HepG2 (cell line): ENCODE data around the gene NDUFS2. TPM values are rescaled to one million over a fixed set of nuclear protein-coding genes. Genes with fewer than 3 reads are reported as not detected.

Experiments used
- ARID3A ChIP-seq: IDR thresholded peaks from 2 replicates; pipeline ENCODE4 v1.6.1; 2012; ENCODE audit warnings: low read depth, low read length, improper control_type of control experiment
- ATF2 ChIP-seq: sonication (generic); formaldehyde crosslinking; IDR thresholded peaks from 2 replicates; pipeline ENCODE4 v1.4.0; 2020; ENCODE audit warnings: missing genetic modification reagents
- DPF2 ChIP-seq: sonication (generic); formaldehyde crosslinking; IDR thresholded peaks from 2 replicates; pipeline ENCODE4 v1.4.0; 2020; ENCODE audit warnings: mild to moderate bottlenecking, low read depth, missing genetic modification reagents, borderline replicate concordance
- HNF4G ChIP-seq, 2 experiments: sonication (generic) in 1 of 2; formaldehyde crosslinking in 1 of 2; IDR thresholded peaks; 2 replicates each; pipeline versions ENCODE4 v1.4.0 to v1.6.1; 2011 to 2020; ENCODE audit warnings: borderline replicate concordance in 2 of 2, low read depth in 2 of 2, mild to moderate bottlenecking in 2 of 2, low read length in 1 of 2, missing genetic modification reagents in 1 of 2, moderate library complexity in 1 of 2
- IKZF1 ChIP-seq: fragments of 450-650 bp; IDR thresholded peaks from 2 replicates; pipeline ENCODE4 v1.7.1; 2016
- SIN3A ChIP-seq: IDR thresholded peaks from 2 replicates; pipeline ENCODE4 v1.6.1; 2011; ENCODE audit warnings: low read depth, mild to moderate bottlenecking, control low read depth, low read length, borderline replicate concordance
- SKIL ChIP-seq: sonication (generic); formaldehyde crosslinking; IDR thresholded peaks from 2 replicates; pipeline ENCODE4 v1.8.0; 2022; ENCODE audit warnings: missing genetic modification reagents, mild to moderate bottlenecking, moderate library complexity, borderline replicate concordance
- SOX13 ChIP-seq, 3 experiments: fragments of 450-650 bp in 1 of 3; sonication (generic) in 1 of 3; formaldehyde crosslinking in 1 of 3; IDR thresholded peaks in 2 of 3; conservative IDR thresholded peaks in 1 of 3; 2 replicates each; pipeline versions ENCODE4 v1.5.0 to v1.6.1; 2016 to 2020; ENCODE audit warnings: antibody characterized with exemption in 1 of 3, mild to moderate bottlenecking in 1 of 3, missing compliant biosample characterization in 1 of 3, missing genetic modification reagents in 1 of 3, moderate library complexity in 1 of 3
- SOX6 ChIP-seq, 2 experiments: fragments of 450-650 bp in 1 of 2; sonication (generic) in 1 of 2; formaldehyde crosslinking in 1 of 2; IDR thresholded peaks; 2 replicates each; pipeline versions ENCODE4 v1.4.0 to v1.6.1; 2017 to 2020; ENCODE audit warnings: antibody characterized with exemption in 1 of 2, mild to moderate bottlenecking in 1 of 2, missing genetic modification reagents in 1 of 2
- ZBTB3 ChIP-seq: sonication (generic); formaldehyde crosslinking; IDR thresholded peaks from 2 replicates; pipeline ENCODE4 v1.4.0; 2020; ENCODE audit warnings: low read depth, mild to moderate bottlenecking, moderate library complexity, missing genetic modification reagents, borderline replicate concordance
- ZBTB34 ChIP-seq: sonication (generic); formaldehyde crosslinking; IDR thresholded peaks from 2 replicates; pipeline ENCODE4 v1.8.0; 2022; ENCODE audit warnings: mild to moderate bottlenecking, missing genetic modification reagents
- ZMYM2 ChIP-seq: sonication (generic); formaldehyde crosslinking; IDR thresholded peaks from 2 replicates; pipeline ENCODE4 v1.8.0; 2022; ENCODE audit warnings: mild to moderate bottlenecking, missing genetic modification reagents
- ZMYM3 ChIP-seq: sonication (generic); formaldehyde crosslinking; IDR thresholded peaks from 2 replicates; pipeline ENCODE4 v1.5.1; 2020; ENCODE audit warnings: mild to moderate bottlenecking, missing genetic modification reagents
- ZMYM4 ChIP-seq: sonication (generic); formaldehyde crosslinking; IDR thresholded peaks from 2 replicates; pipeline ENCODE4 v1.8.1; 2023; ENCODE audit warnings: mild to moderate bottlenecking, missing genetic modification reagents
- ZNF362 ChIP-seq: sonication (generic); formaldehyde crosslinking; IDR thresholded peaks from 2 replicates; pipeline ENCODE4 v1.4.0; 2020; ENCODE audit warnings: missing genetic modification reagents, mild to moderate bottlenecking, borderline replicate concordance
- ZNF605 ChIP-seq: sonication (generic); formaldehyde crosslinking; IDR thresholded peaks from 2 replicates; pipeline ENCODE4 v1.8.0; 2022; ENCODE audit warnings: mild to moderate bottlenecking, missing genetic modification reagents
- ZNF761 ChIP-seq: sonication (generic); formaldehyde crosslinking; conservative IDR thresholded peaks from 2 replicates; pipeline ENCODE4 v1.4.0; 2020; ENCODE audit warnings: mild to moderate bottlenecking, missing genetic modification reagents
- polyA plus RNA-seq, 8 experiments: library from polyadenylated mRNA; depleted of rRNA in 3 of 8; stranded (reverse) in 7 of 8; unstranded in 1 of 8; fragments of >200 nt; fragmentation: Illumina TruSeq in 4 of 8; extraction: Trizol in 4 of 8; gene quantifications; 2 replicates each; pipeline versions ENCODE4 v1.2.1 to v1.2.3, GENCODE V29; 2011 to 2016; ENCODE audit warnings: low read depth in 4 of 8, missing spikeins in 1 of 8, mixed read lengths in 1 of 8; ENCODE audit not compliant: insufficient read depth in 1 of 8
- total RNA-seq, 5 experiments: library from RNA; depleted of rRNA; stranded (reverse); fragments of >200 nt; fragmentation: Illumina TruSeq; extraction: Trizol; gene quantifications; 2 replicates each; pipeline ENCODE4 v1.2.3, GENCODE V29; 2016; ENCODE audit warnings: low read depth in 1 of 5

NDUFS2 gene
- total and polyA plus RNA-seq, 2 of the 13 experiments (the other 11 are each of a cell fraction or from before 2014, with no cell fraction given), result 89.9 to 118 TPM

GRCh38 chr1:161238039-161238473, 35.9 kb downstream of the NDUFS2 start, which contains the start of gene NR1I3 (continued):
- peak; percentile 45; the same call in 1 of the 2 replicates for TF ChIP-seq ZMYM3
- peak; percentile 56; the same call in 1 of the 2 replicates for TF ChIP-seq SKIL (CRISPR knock-in tag)
- no peak for TF ChIP-seq SOX13 (IDR thresholded peaks at IDR 0.05)
- peak in 1 of 2 experiments; percentile 56; a peak in 2 of 4 replicates for TF ChIP-seq SOX13 (CRISPR knock-in tag; conservative IDR thresholded peaks at IDR 0.05 in 1 of 2, IDR thresholded peaks at IDR 0.05 in 1 of 2)
- TF ChIP-seq ARID3A, result peak; percentile 24
- no peak for TF ChIP-seq SIN3A
- peak; percentile 61; the same call in 1 of the 2 replicates for TF ChIP-seq ATF2 (CRISPR knock-in tag)
- TF ChIP-seq ZNF362 (CRISPR knock-in tag), result no peak
- TF ChIP-seq ZBTB34, result peak; percentile 78
- peak; percentile 63; the same call in 1 of the 2 replicates for TF ChIP-seq DPF2 (CRISPR knock-in tag)
- 0 out of 2 replicates have a peak, but pooled peaks have one; percentile 46 for TF ChIP-seq ZNF605 (CRISPR knock-in tag)
- TF ChIP-seq SOX6 (IDR thresholded peaks at IDR 0.05), result no peak
- TF ChIP-seq SOX6 (CRISPR knock-in tag; IDR thresholded peaks at IDR 0.05), result peak; percentile 79
- TF ChIP-seq ZMYM4 (CRISPR knock-in tag), result peak; percentile 69
- TF ChIP-seq ZMYM2 (CRISPR knock-in tag), result peak; percentile 95
- no peak for TF ChIP-seq ZNF761 (CRISPR knock-in tag)
- no peak for TF ChIP-seq IKZF1
- 0 out of 2 replicates have a peak, but pooled peaks have one; percentile 65 for TF ChIP-seq ZBTB3 (CRISPR knock-in tag)
- TF ChIP-seq HNF4G (IDR thresholded peaks at IDR 0.05; ENCODE audit: borderline replicate concordance, low read depth, low read length), result peak; percentile 98
- peak; percentile 95 for TF ChIP-seq HNF4G (CRISPR knock-in tag; IDR thresholded peaks at IDR 0.05; ENCODE audit: borderline replicate concordance, low read depth)
